ENCODE data around the gene MAN1A1. TPM values are rescaled to one million over a fixed set of nuclear protein-coding genes. Genes with fewer than 3 reads are reported as not detected.

MAN1A1 gene
- total and polyA plus RNA-seq, 2 of the 8 experiments (the other 6 are each of a cell fraction or from before 2014, with no cell fraction given), result 1.8 to 5.4 TPM

GRCh38 chr6:119312441-119312840 is 37.1 kb downstream of the MAN1A1 start (continued):
- no peak for TF ChIP-seq KDM1A (IDR thresholded peaks at IDR 0.05; ENCODE audit: borderline replicate concordance, low read length)
